Mammary epithelial cell (primary cell): ENCODE results near the gene LOX.

Source experiments
- EZH2 ChIP-seq: IDR thresholded peaks from 2 replicates; pipeline ENCODE4 v1.6.1; 2012; ENCODE audit warnings: low read length, inconsistent platforms, borderline replicate concordance
- TF ChIP-seq, protein P1 (sequence below), 2 donors: IDR thresholded peaks in 1 of 2; conservative IDR thresholded peaks in 1 of 2; 2 replicates each; pipeline ENCODE4 v1.5.1; 2011 to 2012; ENCODE audit warnings: inconsistent platforms in 2 of 2, low read length in 2 of 2, mild to moderate bottlenecking in 2 of 2, control low read depth in 1 of 2, low read depth in 1 of 2; ENCODE audit not compliant: insufficient read depth in 1 of 2; ENCODE audit errors: extremely low read depth in 1 of 2

DNA sequence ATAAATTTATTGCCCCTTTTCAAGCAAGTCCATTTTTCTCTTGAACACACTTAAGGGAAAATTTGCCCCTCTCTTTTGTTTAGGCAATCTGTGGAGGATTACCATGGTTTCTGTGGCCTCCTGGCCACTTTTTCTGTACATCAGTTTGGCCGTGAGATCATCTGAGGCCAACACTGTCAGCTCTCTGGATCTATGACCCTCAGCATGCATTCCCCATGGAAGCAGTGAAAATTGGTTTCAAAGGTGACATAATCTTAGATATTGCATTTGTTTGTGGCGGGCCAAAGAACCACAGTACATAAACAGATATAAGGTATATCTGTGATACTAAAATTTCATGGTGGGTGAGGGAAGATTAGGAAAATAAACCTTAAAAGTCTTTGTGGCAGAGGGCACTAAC, 46.7 kb upstream of the LOX start:
- TF ChIP-seq, protein P1, sequence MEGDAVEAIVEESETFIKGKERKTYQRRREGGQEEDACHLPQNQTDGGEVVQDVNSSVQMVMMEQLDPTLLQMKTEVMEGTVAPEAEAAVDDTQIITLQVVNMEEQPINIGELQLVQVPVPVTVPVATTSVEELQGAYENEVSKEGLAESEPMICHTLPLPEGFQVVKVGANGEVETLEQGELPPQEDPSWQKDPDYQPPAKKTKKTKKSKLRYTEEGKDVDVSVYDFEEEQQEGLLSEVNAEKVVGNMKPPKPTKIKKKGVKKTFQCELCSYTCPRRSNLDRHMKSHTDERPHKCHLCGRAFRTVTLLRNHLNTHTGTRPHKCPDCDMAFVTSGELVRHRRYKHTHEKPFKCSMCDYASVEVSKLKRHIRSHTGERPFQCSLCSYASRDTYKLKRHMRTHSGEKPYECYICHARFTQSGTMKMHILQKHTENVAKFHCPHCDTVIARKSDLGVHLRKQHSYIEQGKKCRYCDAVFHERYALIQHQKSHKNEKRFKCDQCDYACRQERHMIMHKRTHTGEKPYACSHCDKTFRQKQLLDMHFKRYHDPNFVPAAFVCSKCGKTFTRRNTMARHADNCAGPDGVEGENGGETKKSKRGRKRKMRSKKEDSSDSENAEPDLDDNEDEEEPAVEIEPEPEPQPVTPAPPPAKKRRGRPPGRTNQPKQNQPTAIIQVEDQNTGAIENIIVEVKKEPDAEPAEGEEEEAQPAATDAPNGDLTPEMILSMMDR (conservative IDR thresholded peaks at IDR 0.05 in 1 of 2, IDR thresholded peaks at IDR 0.05 in 1 of 2; ENCODE audit: extremely low read depth in 1 of 2, insufficient read depth in 1 of 2, low read depth in 1 of 2, low read length in 2 of 2) = no peak
- TF ChIP-seq EZH2 = no peak
